Activated naive CD4-positive, alpha-beta T cell treated with anti-CD3 and anti-CD28 coated beads, Interleukin-2, amount 10 ng/mL, durations not matched to agents 5 hours and 36 hours (primary cell): ENCODE measurements around the gene GPRC5A. TPM values are rescaled to one million over a fixed set of nuclear protein-coding genes. Genes with fewer than 3 reads are reported as not detected.

Experiments
- total RNA-seq, 2 experiments: library from RNA; stranded (reverse); gene quantifications; one replicate each; pipeline ENCODE4 v1.2.3, GENCODE V29; 2021

Gene GPRC5A, protein sequence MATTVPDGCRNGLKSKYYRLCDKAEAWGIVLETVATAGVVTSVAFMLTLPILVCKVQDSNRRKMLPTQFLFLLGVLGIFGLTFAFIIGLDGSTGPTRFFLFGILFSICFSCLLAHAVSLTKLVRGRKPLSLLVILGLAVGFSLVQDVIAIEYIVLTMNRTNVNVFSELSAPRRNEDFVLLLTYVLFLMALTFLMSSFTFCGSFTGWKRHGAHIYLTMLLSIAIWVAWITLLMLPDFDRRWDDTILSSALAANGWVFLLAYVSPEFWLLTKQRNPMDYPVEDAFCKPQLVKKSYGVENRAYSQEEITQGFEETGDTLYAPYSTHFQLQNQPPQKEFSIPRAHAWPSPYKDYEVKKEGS
- total RNA-seq = under 1 TPM; 0.05 to 0.23 TPM

DNA sequence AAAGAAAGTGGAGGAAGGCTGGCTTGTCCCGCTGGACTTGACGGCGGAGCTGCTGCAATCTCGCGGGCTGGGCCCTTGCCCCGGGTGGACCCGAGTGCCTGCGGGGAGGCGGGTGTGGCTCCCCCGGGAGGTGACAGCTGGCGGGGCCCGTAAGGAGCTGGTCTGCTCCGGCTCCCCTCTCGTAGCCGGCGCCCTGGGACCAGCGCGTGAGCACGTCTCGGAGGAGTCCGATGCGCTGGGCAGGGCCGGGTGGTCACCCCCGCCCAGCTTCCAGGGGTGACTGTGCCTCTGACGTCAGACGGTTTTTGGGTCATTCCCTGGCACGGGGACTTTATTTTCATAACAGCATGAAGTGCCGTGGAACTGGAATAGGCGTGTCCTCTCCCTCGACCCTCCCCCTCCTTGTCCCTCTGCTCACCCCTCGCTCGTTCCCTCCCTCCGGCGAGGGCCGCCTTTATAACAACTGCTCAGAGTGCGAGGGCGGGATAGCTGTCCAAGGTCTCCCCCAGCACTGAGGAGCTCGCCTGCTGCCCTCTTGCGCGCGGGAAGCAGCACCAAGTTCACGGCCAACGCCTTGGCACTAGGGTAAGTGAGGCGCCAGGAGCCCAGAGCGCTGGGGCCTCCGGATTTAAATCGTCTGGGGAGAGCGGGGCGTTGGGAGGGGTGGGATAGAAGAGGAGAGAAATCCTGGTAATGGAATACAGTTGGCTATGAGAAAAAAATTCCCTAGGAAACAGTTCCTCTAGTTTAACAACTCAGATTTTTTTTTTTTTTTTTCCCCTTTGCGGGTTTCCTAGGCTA is at the start of gene GPRC5A:
Gene GPRC5A (plus strand): TSS at position 483 of the 801 bp plus-strand sequence. CDS start 16,688 bp downstream, outside the sequence.

DNA sequence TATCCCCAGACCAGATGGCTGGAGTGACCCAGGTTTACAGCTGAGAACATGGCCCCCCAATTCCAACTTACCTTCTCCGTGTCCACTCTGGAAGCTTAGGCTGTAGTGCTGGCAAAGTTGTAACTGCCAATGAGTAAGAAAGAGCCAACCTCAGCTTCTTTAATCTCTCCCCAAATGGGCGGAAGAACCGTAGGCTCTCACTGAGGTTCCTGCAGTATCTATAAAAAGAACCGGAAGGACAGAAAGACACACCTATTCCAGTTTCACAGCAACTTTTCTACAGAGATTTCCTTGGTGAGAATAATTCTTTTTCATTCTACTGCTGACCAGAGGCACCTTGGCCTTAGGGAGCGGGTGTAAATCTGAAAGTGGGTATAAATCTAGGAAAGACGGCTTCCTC is 60.7 kb downstream of the GPRC5A start, which contains the start of gene GPRC5D:
Gene GPRC5D (minus strand): TSS at position 135 of the 400 bp plus-strand sequence. CDS start 1,786 bp downstream, outside the sequence.

Other genes with a start within 250 kb of the GPRC5A start
- 1 to 10 TPM; 7.9 to 8.5 TPM for gene GPR19, start 195.4 kb upstream of the GPRC5A start, total RNA-seq
- gene CDKN1B, start 174.2 kb upstream of the GPRC5A start, total RNA-seq = 100 to 1,000 TPM; 133 to 138 TPM
- 10 to 100 TPM in 1 of 2 experiments, 1 to 10 TPM in 1; 9.0 to 11.9 TPM for gene APOLD1, start 105.9 kb upstream of the GPRC5A start, total RNA-seq
- gene DDX47, start 78.2 kb upstream of the GPRC5A start, total RNA-seq = 10 to 100 TPM; 54.0 to 63.1 TPM
- under 1 TPM; 0.83 to 0.99 TPM for gene GPRC5D, start 60.6 kb downstream of the GPRC5A start, total RNA-seq
- 10 to 100 TPM; 17.1 to 17.9 TPM for gene HEBP1, start 108.7 kb downstream of the GPRC5A start, total RNA-seq
- gene FAM234B, start 152.8 kb downstream of the GPRC5A start, total RNA-seq = 1 to 10 TPM; 4.0 TPM
- gene GSG1, start 212.1 kb downstream of the GPRC5A start, total RNA-seq = not detected